Motor neuron (in vitro differentiated cells): ENCODE data around the gene NYAP1. TPM values are rescaled to one million over a fixed set of nuclear protein-coding genes. Genes with fewer than 3 reads are reported as not detected.
"Not testable (repeated sequence)": the region's sequence is repeated elsewhere in the genome, so short reads cannot be mapped to it uniquely, and the experiment has no call there.

Experiments used
- ATAC-seq, 8 experiments: fragments of 200-7000 bp; cut with Tn5 transposase; replicated peaks in 6 of 8; 2 replicates each; pipeline ENCODE4 v1.8.0; 2021; ENCODE audit warnings: mild to moderate bottlenecking in 8 of 8, moderate library complexity in 8 of 8
- H3K27ac ChIP-seq, 2 donors: fragments of 250-450 bp; sonication (Bioruptor Pico); 2 replicates each; pipeline ENCODE4 v1.9.0; 2021; ENCODE audit warnings: antibody characterized with exemption in 2 of 2, mild to moderate bottlenecking in 2 of 2, moderate library complexity in 1 of 2
- H3K4me1 ChIP-seq, 2 donors: fragments of 250-450 bp; sonication (Bioruptor Pico); replicated peaks in 1 of 2; 2 replicates each; pipeline ENCODE4 v1.6.1; 2021; ENCODE audit warnings: antibody characterized with exemption in 2 of 2, mild to moderate bottlenecking in 2 of 2, moderate library complexity in 1 of 2
- H3K4me3 ChIP-seq, 5 donors: fragments of 250-450 bp; sonication (Bioruptor Pico); 2 replicates each; pipeline ENCODE4 v1.9.0; 2021; ENCODE audit warnings: antibody characterized with exemption in 5 of 5, mild to moderate bottlenecking in 5 of 5, moderate library complexity in 4 of 5
- WGBS, 10 experiments: fragments of 450-650 bp; shearing (Covaris generic); methylation state at CpG; one replicate each; pipeline ENCODE4 v1.0.0; 2022; 5-methylcytosine and 5-hydroxymethylcytosine counted together
- in situ Hi-C, 9 experiments: fragments of 400-800 bp; cut with MboI; loops; one replicate each; pipeline ENCODE4 v1.15.0; 2021; ENCODE audit warnings: low sequenced_read_pairs in 9 of 9, low pct_unique_long_range_greater_than_20kb in 2 of 9; ENCODE audit not compliant: unreplicated experiment in 9 of 9
- total RNA-seq, 8 experiments: library from RNA; unstranded; fragments of 300-600 nt; gene quantifications; 2 replicates each; pipeline versions ENCODE4 v1.2.3 to v1.2.4, GENCODE V29; 2022

Gene NYAP1
- 10 to 100 TPM in 5 of 8 experiments, 1 to 10 TPM in 1, under 1 TPM in 2; 0.81 to 30.0 (median 14.4) TPM for total RNA-seq

- peak; percentile 27 to 79 (median 70) for ATAC-seq
- peaks cover 32 to 38% of the 10 kb centered on the region in 2 donors for H3K4me1 ChIP-seq
- 10 to 20% methylated on average over 1 to 2 of the region's 45 CpGs; no CpG with 5 or more reads in 8 of the 10 experiments for WGBS, 10 experiments
- in situ Hi-C loops, result no loop called here
- H3K4me3 ChIP-seq, result peak within 1 kb of the TSS; percentile 55 to 78 (median 62)
- H3K27ac ChIP-seq, result peak within 1 kb of the TSS; percentile 53 to 86
These were observed at the start of gene NYAP1 for GRCh38 chr7:100483722-100484672. Gene NYAP1, plus strand, starts transcription at chr7:100483927. Its CDS starts 1,385 bp downstream, at chr7:100485312.

- in situ Hi-C loops, result no loop called here
- H3K4me3 ChIP-seq, result peak overlapping the region; percentile 76 to 93 (median 84)
These were observed 49.2 kb upstream of the NYAP1 start for GRCh38 chr7:100434297-100435144.

GRCh38 chr7:100435401-100436304 is 48.1 kb upstream of the NYAP1 start:
- peak; percentile 49 to 71 (median 53) for ATAC-seq
- peak overlapping the region; percentile 89 to 91 for H3K27ac ChIP-seq
- in situ Hi-C loops, result no loop called here

More at GRCh38 chr7:100434297-100435144, 49.2 kb upstream of the NYAP1 start:
- 56 to 93% (median 77%) methylated on average over 3 to 12 of the region's 22 CpGs for WGBS, 10 experiments
- no peak overlapping the region for H3K27ac ChIP-seq
- ATAC-seq, result no peak
- H3K4me1 ChIP-seq, result peaks cover 25 to 33% of the 10 kb centered on the region in 2 donors

GRCh38 chr7:100437150-100438100 is 46.3 kb upstream of the NYAP1 start:
- 57 to 100% (median 91%) methylated on average over 1 to 8 of the region's 28 CpGs; no CpG with 5 or more reads in 1 of the 10 experiments for WGBS, 10 experiments
- H3K27ac ChIP-seq, result peak overlapping the region; percentile 66 to 88

More at GRCh38 chr7:100435401-100436304, 48.1 kb upstream of the NYAP1 start:
- 0 to 55% (median 0%) methylated on average over 1 to 2 of the region's 81 CpGs; no CpG with 5 or more reads in 4 of the 10 experiments for WGBS, 10 experiments
- H3K4me3 ChIP-seq, result peak overlapping the region; percentile 76 to 93 (median 84)
- H3K4me1 ChIP-seq, result peaks cover 25 to 32% of the 10 kb centered on the region in 2 donors

GRCh38 chr7:100438172-100438571 is 45.6 kb upstream of the NYAP1 start:
- ATAC-seq, result no peak
- Histone ChIP-seq H3K4me3 (no peak overlapping the region), H3K4me1 (peaks cover 12 to 13% of the 10 kb centered on the region in 2 donors), H3K27ac (no peak overlapping the region)
- 29 to 80% (median 69%) methylated on average over 1 to 2 of the region's 2 CpGs for WGBS, 10 experiments
- in situ Hi-C loops, result no loop called here

More at GRCh38 chr7:100437150-100438100, 46.3 kb upstream of the NYAP1 start:
- Histone ChIP-seq H3K4me1 (peaks cover 12 to 14% of the 10 kb centered on the region in 2 donors), H3K4me3 (peak overlapping the region in 1 of 5 donors; percentile 87)
- no peak for ATAC-seq
- in situ Hi-C loops, result no loop called here

GRCh38 chr7:100438731-100439130 is 45.0 kb upstream of the NYAP1 start:
- peaks cover 12 to 13% of the 10 kb centered on the region in 2 donors for H3K4me1 ChIP-seq
- in situ Hi-C loops, H3K27ac ChIP-seq, H3K4me3 ChIP-seq, ATAC-seq: not testable (repeated sequence)
- 82 to 100% (median 90%) methylated on average over 2 to 6 of the region's 8 CpGs; no CpG with 5 or more reads in 3 of the 10 experiments for WGBS, 10 experiments

- H3K27ac ChIP-seq, in situ Hi-C loops, ATAC-seq, H3K4me3 ChIP-seq: not testable (repeated sequence)
- WGBS, 10 experiments, result 38 to 100% (median 94%) methylated on average over 1 to 6 of the region's 7 CpGs; no CpG with 5 or more reads in 2 of the 10 experiments
- peaks cover 13 to 16% of the 10 kb centered on the region in 2 donors for H3K4me1 ChIP-seq
These were observed 44.5 kb upstream of the NYAP1 start for GRCh38 chr7:100439244-100439643.

GRCh38 chr7:100441641-100442535 is 41.8 kb upstream of the NYAP1 start:
- in situ Hi-C loops, result no loop called here
- no peak overlapping the region for H3K27ac ChIP-seq
- WGBS, 10 experiments, result 79 to 100% (median 97%) methylated on average over 2 to 6 of the region's 11 CpGs; no CpG with 5 or more reads in 5 of the 10 experiments
- H3K4me1 ChIP-seq, result peaks cover 8 to 18% of the 10 kb centered on the region in 2 donors
- H3K4me3 ChIP-seq, result no peak overlapping the region
- ATAC-seq, result no peak

- no peak for ATAC-seq
- Histone ChIP-seq H3K27ac (no peak overlapping the region), H3K4me3 (no peak overlapping the region), H3K4me1 (peaks cover 5 to 17% of the 10 kb centered on the region in 2 donors)
- in situ Hi-C loops, result no loop called here
- 88 to 100% (median 92%) methylated on average over 1 to 5 of the region's 9 CpGs; no CpG with 5 or more reads in 5 of the 10 experiments for WGBS, 10 experiments
These were observed 40.5 kb upstream of the NYAP1 start for GRCh38 chr7:100443096-100443840.
